NCI-H1436 treated with DMSO at 0.1 percent for 48 hours (cell line): ENCODE results near the gene ADAMTSL1.

Source experiments
- DNase-seq: peaks from one replicate; lab custom pipeline; 2025; lab: John Stamatoyannopoulos, UW

Gene ADAMTSL1

DNA sequence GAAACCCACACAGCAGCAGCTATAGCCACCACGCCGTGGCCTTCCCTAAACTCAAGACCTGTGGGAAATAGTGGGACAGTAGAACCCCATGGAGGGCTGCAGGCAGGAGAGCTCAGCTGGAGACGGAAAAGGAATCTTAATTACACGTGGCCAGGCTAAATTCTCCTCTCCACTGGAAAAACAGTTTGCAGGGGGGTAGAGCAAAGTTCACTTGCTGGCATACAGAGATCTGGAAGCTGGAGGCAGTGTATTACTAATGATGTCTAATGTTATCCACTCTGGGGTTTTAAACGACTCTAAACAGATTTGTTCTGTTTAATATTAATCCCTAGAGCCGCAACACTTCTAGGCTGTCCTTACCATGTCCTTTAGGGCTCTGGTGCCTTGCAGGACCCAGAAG, 302.0 kb downstream of the ADAMTSL1 start:
- no peak for DNase-seq

DNA sequence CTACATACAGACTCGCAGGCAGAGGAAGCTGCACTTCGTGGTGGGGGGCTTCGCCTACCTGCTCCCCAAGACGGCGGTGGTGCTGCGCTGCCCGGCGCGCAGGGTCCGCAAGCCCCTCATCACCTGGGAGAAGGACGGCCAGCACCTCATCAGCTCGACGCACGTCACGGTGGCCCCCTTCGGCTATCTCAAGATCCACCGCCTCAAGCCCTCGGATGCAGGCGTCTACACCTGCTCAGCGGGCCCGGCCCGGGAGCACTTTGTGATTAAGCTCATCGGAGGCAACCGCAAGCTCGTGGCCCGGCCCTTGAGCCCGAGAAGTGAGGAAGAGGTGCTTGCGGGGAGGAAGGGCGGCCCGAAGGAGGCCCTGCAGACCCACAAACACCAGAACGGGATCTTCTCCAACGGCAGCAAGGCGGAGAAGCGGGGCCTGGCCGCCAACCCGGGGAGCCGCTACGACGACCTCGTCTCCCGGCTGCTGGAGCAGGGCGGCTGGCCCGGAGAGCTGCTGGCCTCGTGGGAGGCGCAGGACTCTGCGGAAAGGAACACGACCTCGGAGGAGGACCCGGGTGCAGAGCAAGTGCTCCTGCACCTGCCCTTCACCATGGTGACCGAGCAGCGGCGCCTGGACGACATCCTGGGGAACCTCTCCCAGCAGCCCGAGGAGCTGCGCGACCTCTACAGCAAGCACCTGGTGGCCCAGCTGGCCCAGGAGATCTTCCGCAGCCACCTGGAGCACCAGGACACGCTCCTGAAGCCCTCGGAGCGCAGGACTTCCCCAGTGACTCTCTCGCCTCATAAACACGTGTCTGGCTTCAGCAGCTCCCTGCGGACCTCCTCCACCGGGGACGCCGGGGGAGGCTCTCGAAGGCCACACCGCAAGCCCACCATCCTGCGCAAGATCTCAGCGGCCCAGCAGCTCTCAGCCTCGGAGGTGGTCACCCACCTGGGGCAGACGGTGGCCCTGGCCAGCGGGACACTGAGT, 303.2 kb downstream of the ADAMTSL1 start:
- DNase-seq: no peak

DNA sequence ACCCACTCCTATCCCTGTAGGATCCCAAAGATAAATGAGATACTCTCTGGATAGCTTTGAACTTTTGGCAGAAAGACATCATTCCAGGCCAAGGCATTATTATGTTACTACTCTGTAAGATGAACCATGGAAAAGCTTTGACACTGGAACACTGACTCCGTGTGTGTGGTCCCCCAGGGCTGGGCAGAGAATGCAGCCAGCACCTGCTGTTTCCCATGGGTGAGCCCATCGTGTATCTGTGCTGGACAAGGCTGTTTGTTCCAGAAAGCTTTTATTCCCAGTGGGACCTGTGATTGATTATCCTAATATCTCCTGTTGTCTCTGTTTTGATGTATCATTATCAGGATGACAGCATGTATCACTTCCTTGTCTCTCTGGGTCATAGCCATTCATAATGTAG, 304.2 kb downstream of the ADAMTSL1 start:
- no peak for DNase-seq

DNA sequence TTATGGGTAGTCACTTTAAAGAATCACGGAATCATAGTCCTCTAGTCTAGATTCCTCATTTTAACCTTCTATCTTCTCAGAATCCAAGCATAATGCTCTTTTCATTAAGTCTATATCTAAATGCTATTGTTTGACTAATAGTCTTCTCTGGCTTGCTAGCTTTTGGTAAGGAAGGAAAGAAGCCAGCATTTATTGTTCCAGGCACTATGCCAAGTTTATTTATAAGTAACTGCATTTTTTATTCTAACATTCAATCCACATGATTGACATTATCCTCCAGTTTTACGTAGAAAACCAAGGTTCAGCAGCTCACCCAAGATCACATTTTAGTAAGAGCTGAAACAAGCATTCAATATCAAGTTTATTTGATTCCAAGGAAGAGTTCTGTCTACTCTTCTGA, 304.9 kb downstream of the ADAMTSL1 start:
- DNase-seq: no peak

DNA sequence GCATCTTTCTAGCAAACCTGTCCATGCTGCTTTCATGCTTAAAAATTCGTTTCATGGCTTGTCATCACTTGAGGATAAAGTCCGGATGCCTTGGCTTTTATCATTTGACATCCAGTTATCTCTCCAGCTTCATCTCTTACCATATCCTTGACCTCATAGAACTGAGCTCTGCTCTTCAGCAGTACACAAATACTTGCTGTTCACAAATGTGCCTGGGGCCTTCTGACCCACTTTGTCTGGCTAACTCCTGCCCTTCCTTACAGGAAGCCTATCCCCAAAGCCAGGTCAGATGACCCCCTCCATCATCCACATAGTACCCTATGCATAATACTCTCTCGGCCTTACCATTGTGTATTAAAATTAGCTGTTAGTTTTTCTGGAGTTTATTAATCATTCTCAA, 310.0 kb downstream of the ADAMTSL1 start:
- DNase-seq: no peak

DNA sequence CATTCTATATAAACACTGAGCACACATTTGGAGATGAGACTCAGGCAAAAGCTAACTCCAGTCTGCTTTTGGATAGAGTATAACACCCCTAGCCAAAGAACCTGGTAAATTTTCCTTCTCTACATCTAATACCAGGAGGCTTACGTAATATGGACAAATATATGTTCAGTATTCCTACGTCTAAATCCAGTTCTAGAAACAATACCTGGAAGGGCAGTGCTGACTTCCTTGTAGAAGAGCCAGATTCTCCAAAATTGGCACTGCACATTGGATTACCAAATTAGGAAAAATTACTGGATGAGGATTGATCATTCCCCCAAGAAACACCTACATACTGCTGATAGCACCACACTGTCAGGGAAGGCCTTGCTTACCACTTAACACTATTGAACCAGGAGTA, 311.7 kb downstream of the ADAMTSL1 start:
- no peak for DNase-seq

DNA sequence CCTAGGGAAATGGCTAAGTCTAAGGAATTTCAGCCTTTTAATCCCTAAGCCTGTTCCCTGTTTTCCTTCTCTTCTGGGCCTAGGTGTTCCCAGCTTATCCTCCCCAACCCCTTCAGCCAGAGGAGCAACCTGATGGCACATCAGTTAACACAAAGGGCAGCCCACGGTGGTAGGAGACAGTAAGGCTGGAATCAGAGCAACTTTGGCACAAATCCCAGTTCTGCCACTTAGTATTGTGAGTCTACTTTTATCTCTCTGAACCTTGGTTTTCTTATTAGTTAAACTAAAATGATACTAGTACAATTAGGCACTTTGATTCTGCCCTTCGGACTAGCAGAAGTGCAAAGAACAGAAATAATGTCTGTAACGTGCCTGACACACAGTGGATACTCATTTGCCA, 312.2 kb downstream of the ADAMTSL1 start:
- DNase-seq: no peak

DNA sequence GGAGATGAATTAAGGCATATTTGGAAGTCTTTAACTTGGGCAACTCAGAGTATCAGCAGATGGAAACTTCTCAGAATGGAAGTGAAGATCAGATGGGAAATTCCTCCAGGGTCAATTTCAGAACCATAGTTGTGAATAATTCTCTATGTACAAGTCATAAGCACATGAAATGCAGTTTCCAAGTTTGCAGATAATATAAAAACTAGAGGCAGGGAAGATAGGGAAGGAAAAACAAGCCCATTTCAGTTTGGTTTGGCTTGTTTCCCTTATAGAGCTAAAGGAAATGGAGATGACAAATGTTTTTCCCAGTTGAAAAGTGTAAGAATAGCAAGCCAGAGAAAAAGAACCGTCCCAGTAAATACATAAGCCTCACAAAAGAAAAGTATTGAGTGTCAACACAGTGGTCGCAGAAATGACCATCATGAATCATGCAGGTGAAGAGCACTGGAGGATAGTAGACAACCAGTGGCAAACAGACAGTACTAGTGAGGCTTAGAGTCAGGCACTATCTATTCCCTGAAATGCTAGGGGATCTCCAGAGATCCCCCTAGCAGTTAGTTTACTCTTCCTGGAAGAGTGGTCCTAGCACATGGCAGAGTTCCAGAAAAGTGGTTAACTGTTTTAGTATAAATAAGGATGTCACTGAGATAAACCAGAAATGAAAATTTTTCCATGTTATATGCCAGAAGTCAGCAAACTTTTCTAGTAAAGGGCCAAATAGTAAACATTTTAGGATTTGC, 313.1 kb downstream of the ADAMTSL1 start:
- DNase-seq: no peak

DNA sequence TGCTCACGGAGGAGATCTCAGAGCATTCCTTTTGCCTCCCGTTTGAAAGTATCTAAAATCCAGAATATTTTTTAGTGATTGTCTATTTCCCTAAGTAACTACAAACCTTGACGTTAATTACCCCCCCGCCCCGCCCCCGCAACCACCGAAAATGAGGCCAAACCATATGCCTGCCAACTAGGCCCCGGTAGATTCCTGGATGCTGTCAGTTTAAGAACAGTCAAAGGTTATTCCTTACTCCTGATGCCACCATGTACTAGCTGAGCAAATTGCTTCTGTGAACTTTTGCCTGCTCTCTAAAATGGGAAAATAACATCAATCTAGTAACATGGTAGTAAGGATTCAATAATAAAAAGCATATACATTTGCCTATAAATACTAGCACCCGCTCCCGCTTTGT, 314.3 kb downstream of the ADAMTSL1 start:
- DNase-seq: no peak

DNA sequence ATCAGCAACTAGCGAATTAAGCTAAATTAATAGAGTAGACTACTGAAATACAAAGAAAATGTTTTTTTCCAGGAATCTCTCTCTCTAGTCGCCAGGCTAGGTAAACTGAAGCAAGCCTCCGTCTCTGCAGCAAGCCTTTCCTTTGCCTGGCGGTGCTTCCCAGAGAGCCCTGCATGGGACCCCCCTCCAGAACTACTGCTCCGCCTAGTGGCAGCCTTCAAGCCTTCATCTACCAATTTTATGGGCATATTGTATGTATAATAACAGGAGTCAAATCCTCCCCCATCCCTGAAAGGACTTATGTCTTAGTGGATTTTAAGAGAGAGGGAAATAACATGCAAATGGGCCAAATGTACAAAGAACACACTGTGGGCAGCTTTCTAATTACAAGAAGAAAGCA, 317.1 kb downstream of the ADAMTSL1 start:
- no peak for DNase-seq

DNA sequence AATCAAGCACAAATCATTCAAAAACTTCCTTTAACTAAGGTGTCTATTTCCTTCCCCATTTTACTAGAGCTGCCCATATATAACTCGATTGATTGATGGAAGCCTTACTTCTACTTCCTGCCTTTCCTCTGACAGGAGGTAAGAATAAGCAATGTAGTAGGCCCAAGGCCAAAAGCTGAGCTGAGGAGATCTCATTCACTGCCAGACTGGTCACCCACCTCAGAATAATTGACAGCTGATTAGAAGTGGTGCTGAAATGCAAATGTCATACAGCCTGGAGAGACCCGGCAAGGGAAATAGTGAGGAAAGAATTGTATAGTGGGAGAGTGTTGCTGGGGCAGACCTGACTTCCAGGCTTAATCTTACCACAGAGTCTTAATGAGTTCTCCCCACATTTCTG, 319.2 kb downstream of the ADAMTSL1 start:
- no peak for DNase-seq

DNA sequence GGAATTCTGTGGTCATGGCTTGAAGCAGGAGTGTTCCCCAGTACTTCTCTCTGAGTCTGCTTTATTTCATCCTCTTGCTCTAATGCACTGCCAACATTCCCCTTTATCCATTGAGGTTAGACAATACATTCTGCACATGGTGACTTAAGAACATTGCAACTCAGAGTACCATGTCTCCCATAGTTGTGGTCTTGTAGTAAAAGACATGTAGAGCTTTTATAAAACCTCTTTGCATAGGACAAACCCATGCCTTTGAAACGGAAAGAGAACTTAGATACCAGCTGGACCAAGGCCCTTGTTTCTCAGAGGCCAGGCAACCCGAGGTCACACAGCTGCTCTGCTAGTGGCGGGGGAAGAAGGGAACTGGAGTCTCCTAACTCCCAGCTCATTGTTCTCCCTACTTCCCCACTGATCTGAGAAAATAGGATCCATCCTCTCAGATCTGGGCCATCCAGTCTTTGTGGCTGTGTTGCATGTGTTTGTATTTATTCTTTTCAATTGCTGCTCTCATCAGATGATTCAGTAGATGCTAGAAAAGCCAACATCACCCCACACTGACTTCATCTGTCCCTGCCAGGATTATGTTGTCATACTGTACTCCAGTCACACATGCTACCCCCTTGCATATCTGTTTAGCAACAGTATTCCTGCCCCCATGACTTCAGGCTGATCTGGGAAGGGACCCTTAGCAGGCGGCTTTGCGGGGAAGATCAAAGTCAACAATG, 322.2 kb downstream of the ADAMTSL1 start:
- no peak for DNase-seq

DNA sequence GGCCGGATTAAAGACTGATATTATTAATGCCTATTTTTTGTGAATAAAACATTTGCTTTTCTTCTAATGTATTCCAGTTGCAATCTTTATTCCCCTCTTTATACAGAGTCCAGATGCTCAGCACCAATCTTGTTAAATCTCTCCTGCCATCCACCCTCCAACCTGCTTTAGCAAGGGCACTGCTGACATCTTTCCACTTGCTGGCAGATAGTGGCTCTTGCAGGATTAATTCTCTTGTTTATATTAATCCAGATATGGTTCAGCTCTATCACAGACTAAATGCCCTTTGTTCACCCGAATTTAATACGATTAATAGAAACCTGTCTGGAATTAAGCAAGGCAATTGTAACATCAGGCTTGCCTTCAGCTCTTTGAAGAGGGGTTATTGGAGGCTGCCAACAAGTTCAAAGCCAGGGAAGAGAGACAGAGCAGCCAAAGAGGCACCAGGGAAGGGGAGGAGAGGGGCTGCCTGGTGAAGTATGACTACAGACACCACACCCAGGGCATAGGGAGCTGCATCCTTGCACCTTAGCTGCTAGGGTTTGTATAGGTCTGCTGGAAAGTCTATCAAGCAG, 322.8 kb downstream of the ADAMTSL1 start:
- DNase-seq: no peak

DNA sequence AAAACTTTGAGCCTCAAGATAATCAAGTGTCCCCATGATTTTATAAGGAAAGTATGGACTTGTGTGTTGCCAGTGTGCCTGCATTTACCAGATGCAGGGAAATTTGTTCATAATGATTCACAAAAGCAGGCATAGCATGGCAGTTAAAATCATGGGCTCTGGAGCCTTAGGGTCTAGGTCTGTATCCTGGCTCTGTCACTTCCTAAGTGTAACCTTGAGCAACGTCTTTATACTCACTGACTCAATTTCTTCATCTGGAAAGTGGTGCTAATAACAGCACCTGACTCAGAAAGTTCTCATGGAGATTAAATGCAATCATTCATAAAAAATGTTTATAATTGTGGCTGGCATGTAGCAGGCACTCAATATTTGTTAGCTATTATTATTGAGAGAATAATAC, 324.2 kb downstream of the ADAMTSL1 start:
- no peak for DNase-seq

DNA sequence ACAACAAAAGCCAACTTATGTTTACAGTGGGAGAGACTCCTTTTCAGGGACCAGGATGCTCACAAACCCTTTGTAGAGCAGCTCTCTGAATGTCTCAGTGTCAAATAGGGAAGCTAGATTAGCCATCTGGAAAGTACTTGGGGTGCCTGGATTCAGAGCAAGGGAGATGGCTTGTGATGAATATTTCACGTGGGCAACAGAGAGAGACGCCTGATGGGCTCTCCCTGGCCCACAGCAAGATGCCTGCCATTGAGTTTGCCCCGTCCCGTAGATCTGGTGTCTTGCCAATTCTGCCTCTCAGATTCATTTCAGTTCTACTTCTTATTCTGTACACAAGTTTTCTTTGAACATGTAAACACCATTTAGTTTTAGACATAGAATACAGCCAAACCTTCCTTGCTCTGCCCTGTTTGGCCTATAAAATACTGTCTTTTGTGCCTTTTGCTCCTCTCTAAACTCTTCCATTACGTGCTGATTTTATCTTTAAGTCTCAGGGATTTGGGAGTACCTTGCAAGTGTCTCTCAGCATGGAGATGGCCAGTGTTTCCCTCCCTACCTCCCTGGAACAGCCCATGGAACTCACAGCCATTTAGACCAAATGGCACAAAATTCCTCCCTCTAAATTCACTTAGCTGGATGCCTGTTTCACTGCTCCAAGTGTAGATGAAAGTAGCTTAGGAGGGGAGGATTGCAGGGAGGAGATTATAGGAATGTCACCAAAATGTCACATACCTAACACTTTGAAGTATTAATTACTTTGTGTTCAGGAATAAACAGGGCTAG, 324.7 kb downstream of the ADAMTSL1 start:
- no peak for DNase-seq

DNA sequence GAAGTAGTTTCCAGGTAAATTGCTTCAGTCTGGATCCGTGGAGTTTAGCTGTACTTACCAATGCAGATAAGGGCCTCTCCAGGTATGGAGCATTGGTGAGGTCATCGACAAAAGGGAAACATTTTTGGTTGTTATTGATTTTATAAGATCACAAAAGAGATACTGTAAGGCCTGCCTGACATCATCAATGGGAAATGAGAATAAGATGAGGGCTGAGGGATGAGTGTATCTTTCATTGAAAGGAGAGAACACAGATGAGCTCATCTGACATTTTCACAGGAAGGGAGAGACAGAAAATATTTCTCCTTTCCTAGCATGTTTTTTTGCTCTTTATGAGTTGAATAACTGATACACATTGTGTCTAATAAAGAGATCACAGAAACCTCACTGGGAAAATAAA, 325.5 kb downstream of the ADAMTSL1 start:
- DNase-seq: no peak

DNA sequence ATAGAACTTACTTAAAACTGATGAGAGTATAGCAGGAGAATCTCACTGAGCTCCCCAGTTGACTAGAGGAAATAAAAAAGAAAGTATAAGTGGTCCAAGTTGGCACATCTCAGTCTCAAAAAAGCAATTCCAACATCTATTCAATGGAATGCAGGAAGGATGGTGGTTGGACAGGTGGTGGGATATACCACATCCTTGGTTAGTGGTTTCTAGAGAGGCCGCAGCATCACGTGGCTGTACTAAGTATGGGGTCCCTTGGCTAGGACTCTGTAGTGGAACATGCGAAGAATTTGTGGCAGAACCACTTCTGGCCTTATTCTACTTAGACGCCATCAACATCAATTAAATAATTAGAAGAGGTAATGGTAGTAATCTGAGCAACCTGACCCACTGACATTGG, 326.6 kb downstream of the ADAMTSL1 start:
- no peak for DNase-seq

DNA sequence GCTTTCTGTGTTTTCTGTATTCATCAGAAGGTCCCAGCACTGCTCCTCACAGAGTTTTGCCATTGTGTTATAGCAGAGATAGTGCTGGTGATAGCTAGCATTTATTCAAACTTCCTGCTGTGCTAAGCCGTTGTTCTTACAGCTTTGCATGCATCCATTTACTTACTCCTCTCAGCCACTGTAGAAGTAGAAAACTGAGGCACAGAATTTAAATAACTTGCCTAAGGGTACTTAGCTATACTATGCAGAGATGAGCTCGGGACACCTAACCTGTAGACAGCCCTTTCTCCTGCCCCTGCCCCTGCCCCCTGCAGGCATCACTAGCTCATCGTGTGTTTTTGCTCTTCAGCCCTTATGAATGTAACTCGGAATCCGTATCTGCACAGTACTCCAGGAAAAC, 331.4 kb downstream of the ADAMTSL1 start:
- no peak for DNase-seq

DNA sequence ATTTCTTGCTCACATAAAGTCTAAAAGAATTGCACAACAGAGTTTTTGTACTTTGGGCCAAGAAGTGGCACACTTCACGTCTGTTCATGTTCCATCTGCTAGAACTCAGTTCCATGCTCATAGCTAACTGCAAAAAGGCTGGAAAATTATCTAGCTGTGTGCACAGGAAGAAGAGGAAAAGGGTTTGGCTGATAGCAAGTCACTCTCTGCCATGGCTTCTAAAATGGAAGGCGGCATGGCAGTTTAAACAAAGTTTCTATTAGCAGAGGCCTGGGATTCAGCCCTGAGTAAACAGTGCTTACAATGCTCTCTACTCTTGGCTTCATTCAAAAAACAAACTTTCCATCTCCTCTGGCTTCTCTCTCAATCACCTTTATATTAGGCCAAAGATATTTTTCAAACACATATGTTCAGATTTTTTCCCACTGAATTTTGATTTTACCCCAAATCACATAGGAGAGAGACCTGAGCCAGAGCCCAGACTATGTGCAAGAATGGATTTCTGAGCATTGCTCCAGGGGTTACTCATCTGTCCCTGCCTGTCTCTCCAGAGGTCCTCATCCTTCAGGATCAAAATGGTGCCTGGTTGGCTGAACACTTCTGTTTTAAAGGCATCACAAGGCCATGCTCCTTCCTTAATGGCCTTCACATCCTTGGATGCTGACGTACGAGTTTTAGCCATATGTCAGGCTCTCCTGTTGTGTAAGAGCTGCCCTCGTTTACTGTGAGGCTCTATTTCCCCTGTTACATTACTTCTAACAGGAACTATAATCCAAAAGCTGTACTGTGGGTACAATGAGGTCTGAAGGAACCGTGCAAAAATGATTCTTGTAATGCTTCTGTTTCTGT, 332.5 kb downstream of the ADAMTSL1 start:
- DNase-seq: no peak

DNA sequence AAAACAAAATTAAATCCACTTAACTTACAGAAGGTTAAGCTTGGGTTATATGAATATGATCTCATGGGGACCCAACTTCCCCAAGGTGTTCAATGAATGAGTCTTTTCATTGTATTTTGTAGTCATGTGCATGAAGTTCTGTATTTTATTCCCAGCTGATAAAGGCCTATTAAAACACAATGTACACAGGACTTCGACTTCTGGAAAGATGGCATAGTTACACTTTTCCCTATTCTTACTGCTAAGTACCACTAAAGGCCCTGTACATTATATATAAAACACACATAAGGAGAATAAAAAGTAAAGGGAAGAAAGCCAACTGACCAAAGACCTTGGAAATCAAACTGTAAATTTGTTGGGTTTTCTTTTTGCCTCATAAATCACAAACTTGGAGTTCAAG, 336.6 kb downstream of the ADAMTSL1 start:
- no peak for DNase-seq

DNA sequence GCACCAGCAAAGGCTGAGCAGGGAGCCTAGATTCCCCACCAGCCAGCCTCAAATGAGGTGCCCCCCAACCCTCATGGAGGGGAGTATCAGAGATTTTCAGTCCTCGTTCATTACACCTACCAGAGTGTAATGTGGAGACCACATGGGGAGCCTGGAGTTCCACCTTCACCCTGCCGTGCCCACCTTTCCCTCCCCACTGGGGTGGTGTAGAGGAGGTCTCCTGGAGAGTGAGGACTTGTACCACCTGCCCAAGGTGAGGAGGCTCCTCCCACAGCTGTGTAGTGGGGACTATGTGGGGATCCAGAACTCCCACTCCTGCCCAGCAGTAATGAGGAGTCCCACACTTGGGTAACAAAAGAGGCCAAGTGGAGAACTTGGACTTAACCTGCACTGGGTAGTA, 337.2 kb downstream of the ADAMTSL1 start:
- DNase-seq: no peak
